A549 (cell line): ENCODE data around the gene CHRM5.

Experiments used
- BCL3 ChIP-seq: fragments of >200 bp; sonication (Bioruptor Twin); formaldehyde crosslinking; IDR thresholded peaks from 3 replicates; pipeline ENCODE4 v1.6.1; 2016
- CHD4 ChIP-seq: fragments of 200-600 bp; sonication (generic); IDR thresholded peaks from 2 replicates; pipeline ENCODE4 v1.6.1; 2016; ENCODE audit warnings: antibody characterized with exemption, mild to moderate bottlenecking, borderline replicate concordance
- CTCF ChIP-seq: fragments of >200 bp; sonication (Bioruptor Twin); formaldehyde crosslinking; IDR thresholded peaks from 3 replicates; pipeline ENCODE4 v1.5.1; 2016
- HOXB5 ChIP-seq: fragments of 250-450 bp; sonication (Bioruptor Pico); IDR thresholded peaks from 2 replicates; pipeline ENCODE4 v1.5.0; 2020; ENCODE audit warnings: mild to moderate bottlenecking, moderate library complexity
- JUNB ChIP-seq: fragments of >200 bp; sonication (Bioruptor Twin); formaldehyde crosslinking; IDR thresholded peaks from 2 replicates; pipeline ENCODE4 v1.6.1; 2016
- PHF8 ChIP-seq: fragments of 200-600 bp; sonication (generic); IDR thresholded peaks from 2 replicates; pipeline ENCODE4 v1.6.1; 2016; ENCODE audit warnings: low read depth, mild to moderate bottlenecking, antibody characterized with exemption, moderate library complexity, borderline replicate concordance
- POLR2A ChIP-seq: IDR thresholded peaks from 2 replicates; pipeline ENCODE4 v1.6.1; 2012; ENCODE audit warnings: mild to moderate bottlenecking, low read length
- TF ChIP-seq, protein P1 (sequence below): fragments of 200-600 bp; sonication (generic); IDR thresholded peaks from 2 replicates; pipeline ENCODE4 v1.6.1; 2016; ENCODE audit warnings: antibody characterized with exemption, mild to moderate bottlenecking, moderate library complexity

GRCh38 chr15:34084086-34084485 lies 115.8 kb downstream of the CHRM5 start:
- TF ChIP-seq CTCF (no peak), PHF8 (no peak), CHD4 (no peak), HOXB5 (CRISPR knock-in tag) (no peak), JUNB (no peak), POLR2A (no peak), BCL3 (no peak)
- TF ChIP-seq, protein P1, sequence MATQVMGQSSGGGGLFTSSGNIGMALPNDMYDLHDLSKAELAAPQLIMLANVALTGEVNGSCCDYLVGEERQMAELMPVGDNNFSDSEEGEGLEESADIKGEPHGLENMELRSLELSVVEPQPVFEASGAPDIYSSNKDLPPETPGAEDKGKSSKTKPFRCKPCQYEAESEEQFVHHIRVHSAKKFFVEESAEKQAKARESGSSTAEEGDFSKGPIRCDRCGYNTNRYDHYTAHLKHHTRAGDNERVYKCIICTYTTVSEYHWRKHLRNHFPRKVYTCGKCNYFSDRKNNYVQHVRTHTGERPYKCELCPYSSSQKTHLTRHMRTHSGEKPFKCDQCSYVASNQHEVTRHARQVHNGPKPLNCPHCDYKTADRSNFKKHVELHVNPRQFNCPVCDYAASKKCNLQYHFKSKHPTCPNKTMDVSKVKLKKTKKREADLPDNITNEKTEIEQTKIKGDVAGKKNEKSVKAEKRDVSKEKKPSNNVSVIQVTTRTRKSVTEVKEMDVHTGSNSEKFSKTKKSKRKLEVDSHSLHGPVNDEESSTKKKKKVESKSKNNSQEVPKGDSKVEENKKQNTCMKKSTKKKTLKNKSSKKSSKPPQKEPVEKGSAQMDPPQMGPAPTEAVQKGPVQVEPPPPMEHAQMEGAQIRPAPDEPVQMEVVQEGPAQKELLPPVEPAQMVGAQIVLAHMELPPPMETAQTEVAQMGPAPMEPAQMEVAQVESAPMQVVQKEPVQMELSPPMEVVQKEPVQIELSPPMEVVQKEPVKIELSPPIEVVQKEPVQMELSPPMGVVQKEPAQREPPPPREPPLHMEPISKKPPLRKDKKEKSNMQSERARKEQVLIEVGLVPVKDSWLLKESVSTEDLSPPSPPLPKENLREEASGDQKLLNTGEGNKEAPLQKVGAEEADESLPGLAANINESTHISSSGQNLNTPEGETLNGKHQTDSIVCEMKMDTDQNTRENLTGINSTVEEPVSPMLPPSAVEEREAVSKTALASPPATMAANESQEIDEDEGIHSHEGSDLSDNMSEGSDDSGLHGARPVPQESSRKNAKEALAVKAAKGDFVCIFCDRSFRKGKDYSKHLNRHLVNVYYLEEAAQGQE: no peak
